Measurements from ENCODE around the gene ANXA6. TPM values are rescaled to one million over a fixed set of nuclear protein-coding genes. Genes with fewer than 3 reads are reported as not detected.
A peak's percentile ranks its signal among the peaks of the same experiment; 100 is the strongest.

Gene ANXA6
- total RNA-seq, 2 donors from 2014 or later = 21.2 to 39.8 TPM

DNA sequence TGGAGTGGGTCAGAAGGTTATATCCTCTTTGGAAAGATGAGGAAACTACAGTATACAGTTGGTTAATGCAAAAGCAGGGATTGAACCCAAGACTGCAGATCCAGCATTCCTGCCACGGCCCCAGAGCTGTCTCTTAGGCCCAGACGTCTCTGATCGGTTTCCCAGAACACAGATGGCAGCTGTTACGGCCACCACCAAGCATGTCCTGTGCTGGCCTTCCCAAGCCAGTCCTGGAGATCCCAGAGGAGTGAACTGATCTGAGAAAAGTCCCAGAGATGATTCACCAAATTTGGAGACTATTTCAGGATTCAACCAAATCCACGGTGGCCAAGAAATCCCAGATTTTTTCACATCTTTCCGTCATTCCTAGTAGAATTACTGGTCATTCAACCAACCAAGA, 96.8 kb downstream of the ANXA6 start:
- no peak overlapping the region for H3K27ac ChIP-seq
- H3K9ac ChIP-seq (ENCODE audit: low read depth in 2 of 2, low read length in 2 of 2) = no peak overlapping the region
- TF ChIP-seq, protein P1, sequence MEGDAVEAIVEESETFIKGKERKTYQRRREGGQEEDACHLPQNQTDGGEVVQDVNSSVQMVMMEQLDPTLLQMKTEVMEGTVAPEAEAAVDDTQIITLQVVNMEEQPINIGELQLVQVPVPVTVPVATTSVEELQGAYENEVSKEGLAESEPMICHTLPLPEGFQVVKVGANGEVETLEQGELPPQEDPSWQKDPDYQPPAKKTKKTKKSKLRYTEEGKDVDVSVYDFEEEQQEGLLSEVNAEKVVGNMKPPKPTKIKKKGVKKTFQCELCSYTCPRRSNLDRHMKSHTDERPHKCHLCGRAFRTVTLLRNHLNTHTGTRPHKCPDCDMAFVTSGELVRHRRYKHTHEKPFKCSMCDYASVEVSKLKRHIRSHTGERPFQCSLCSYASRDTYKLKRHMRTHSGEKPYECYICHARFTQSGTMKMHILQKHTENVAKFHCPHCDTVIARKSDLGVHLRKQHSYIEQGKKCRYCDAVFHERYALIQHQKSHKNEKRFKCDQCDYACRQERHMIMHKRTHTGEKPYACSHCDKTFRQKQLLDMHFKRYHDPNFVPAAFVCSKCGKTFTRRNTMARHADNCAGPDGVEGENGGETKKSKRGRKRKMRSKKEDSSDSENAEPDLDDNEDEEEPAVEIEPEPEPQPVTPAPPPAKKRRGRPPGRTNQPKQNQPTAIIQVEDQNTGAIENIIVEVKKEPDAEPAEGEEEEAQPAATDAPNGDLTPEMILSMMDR (IDR thresholded peaks at IDR 0.05) = no peak
- no peaks in the 10 kb centered on the region for H3K9me3 ChIP-seq
- H3K27me3 ChIP-seq = no peaks in the 10 kb centered on the region
- no peak for DNase-seq
- H3K36me3 ChIP-seq = peaks cover 33% of the 10 kb centered on the region
- no peak overlapping the region for H3K4me3 ChIP-seq
- intact Hi-C loops (cut with DNase I) = no loop called here
- H3K4me1 ChIP-seq = peaks cover 12% of the 10 kb centered on the region

DNA sequence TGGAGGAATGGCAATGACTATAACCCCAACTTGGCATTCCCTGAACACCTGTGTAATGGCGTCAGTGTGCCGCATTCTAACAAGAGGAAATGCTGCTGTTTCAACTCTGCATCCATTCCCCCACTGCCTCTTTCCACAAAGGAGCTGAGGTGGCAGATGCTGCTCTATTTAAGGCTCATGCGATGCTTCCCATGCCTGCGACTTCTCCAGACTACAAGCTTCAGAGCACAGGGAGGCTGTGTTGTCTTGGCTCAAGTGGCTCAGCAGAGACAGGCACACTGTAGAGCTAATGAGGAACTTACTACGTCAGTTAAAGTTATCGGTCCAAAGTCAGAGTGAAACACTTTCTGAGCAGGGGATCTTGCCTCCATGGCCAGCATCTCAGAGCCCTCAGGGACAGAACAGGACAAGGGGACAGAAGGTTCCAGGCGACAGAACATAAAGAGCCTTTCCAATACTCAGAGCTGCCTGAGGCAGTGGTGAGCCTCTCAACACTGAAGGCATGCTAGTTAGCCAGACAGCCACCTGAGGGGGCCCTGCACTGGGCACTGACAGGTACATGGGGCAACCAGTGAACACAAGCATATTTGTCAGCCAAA, 98.6 kb downstream of the ANXA6 start:
- Histone ChIP-seq H3K27ac (peak overlapping the region; percentile 29), H3K36me3 (peaks cover 33% of the 10 kb centered on the region), H3K4me1 (peaks cover 14% of the 10 kb centered on the region), H3K9me3 (no peaks in the 10 kb centered on the region), H3K4me3 (no peak overlapping the region), H3K9ac (ENCODE audit: low read depth in 2 of 2, low read length in 2 of 2) (no peak overlapping the region), H3K27me3 (no peaks in the 10 kb centered on the region)
- no peak for DNase-seq
- intact Hi-C loops (cut with DNase I) = no loop called here
- TF ChIP-seq, protein P1 (IDR thresholded peaks at IDR 0.05) = no peak

DNA sequence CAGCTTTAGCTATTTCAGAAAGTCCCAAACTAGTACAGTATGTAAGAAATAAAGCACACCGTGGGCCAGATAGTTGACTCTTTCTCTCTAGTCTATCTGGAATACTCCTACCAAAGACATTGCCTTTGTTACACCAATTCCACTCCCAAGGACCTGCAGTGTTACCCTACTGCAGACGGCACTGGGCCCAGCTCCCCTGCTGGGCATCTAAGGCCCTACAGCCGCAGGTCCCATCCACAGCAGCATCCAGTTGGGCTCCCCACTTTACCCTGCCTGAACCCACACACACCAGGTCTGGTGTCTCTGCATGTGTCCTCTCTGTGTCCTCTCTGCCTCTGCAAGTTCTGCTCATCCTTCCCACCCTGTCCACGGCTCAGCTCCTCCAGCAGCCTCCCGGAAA, 99.3 kb downstream of the ANXA6 start:
- Histone ChIP-seq H3K27ac (no peak overlapping the region), H3K4me1 (peaks cover 10% of the 10 kb centered on the region), H3K4me3 (no peak overlapping the region), H3K36me3 (peaks cover 33% of the 10 kb centered on the region), H3K9me3 (no peaks in the 10 kb centered on the region), H3K27me3 (no peaks in the 10 kb centered on the region), H3K9ac (ENCODE audit: low read depth in 2 of 2, low read length in 2 of 2) (no peak overlapping the region)
- TF ChIP-seq, protein P1 (IDR thresholded peaks at IDR 0.05) = no peak
- intact Hi-C loops (cut with DNase I) = no loop called here
- DNase-seq = no peak

DNA sequence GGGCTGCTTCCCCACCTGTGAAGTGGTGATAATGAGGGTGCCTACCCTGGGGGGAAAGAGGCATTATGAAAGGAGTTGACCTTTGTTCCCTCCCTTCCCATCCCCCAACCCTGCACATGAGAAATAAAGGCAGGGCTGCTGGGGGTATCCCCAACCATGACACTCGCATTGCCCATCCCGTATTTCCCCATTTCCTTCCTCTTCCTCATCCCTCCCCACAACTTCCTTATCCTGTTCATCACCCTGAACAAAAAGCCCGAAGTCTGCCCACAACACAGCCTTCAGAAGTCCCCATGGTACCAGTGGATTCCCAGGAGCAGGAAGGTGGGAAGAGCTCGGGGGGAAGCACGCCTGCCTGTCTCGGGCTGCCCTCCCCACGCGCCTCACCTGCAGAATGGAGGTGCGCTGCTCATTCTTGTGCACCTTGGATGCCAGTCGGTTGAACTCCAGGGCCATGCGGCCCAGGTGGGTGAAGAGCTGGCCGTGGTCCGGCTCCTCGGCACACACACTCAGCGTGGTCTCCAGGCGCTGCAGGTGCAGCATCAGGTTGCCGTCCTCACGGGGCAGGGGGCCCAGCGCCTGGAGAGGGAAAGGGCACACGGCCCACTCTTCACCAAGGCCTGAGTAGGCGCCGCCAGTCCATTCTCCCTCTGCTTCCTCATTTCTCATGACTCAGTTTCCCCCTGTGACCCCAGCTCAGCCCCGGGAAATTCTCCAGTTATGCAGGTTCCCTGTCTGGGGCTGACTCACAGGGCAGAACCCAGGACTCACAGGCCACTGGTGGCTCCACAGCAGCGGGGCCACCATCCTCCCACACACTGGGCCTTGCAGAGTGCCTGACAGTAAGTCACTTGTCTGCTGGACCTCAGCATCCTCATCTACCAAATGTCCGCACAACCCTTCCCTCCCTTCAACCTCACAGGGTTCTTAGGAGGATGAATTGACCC, 100.9 kb downstream of the ANXA6 start:
- intact Hi-C loops (cut with DNase I) = no loop called here
- Histone ChIP-seq H3K36me3 (peaks cover 22% of the 10 kb centered on the region), H3K27me3 (no peaks in the 10 kb centered on the region), H3K4me3 (no peak overlapping the region), H3K9ac (ENCODE audit: low read depth in 2 of 2, low read length in 2 of 2) (no peak overlapping the region), H3K27ac (no peak overlapping the region), H3K9me3 (no peaks in the 10 kb centered on the region), H3K4me1 (peaks cover 7% of the 10 kb centered on the region)
- no peak for DNase-seq
- TF ChIP-seq, protein P1 (IDR thresholded peaks at IDR 0.05) = no peak

DNA sequence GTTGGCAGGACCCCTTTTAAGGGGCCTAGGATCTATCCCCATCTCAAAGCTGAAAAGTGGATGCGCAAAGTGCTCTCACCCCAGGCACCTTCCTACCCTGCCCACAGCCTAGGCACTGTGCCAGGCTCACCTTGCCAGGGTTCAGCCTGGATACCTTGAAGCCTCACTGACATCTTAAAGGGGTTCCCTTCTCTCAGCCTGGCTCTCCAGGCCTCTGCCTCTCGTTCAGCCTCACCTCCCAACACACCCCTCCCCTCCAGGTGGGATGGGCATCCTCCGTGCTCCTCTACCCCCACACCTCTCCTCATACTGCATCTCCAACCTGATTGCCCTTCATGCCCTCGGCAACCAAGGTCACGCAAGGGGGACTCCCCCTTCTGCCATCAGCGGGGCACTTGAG, 102.2 kb downstream of the ANXA6 start:
- Histone ChIP-seq H3K36me3 (peaks cover 14% of the 10 kb centered on the region), H3K9ac (ENCODE audit: low read depth in 2 of 2, low read length in 2 of 2) (peak overlapping the region in 1 of 2 donors; percentile 48), H3K27ac (peak overlapping the region; percentile 47), H3K4me3 (no peak overlapping the region), H3K9me3 (no peaks in the 10 kb centered on the region), H3K4me1 (peaks cover 7% of the 10 kb centered on the region), H3K27me3 (no peaks in the 10 kb centered on the region)
- DNase-seq = no peak
- TF ChIP-seq, protein P1 (IDR thresholded peaks at IDR 0.05) = no peak
- intact Hi-C loops (cut with DNase I) = no loop called here
